ENCODE measurements around the gene NLN. TPM values are rescaled to one million over a fixed set of nuclear protein-coding genes. Genes with fewer than 3 reads are reported as not detected.

The NLN gene
- total RNA-seq, 3 donors from 2014 or later, result 13.3 to 23.6 (median 22.2) TPM

DNA sequence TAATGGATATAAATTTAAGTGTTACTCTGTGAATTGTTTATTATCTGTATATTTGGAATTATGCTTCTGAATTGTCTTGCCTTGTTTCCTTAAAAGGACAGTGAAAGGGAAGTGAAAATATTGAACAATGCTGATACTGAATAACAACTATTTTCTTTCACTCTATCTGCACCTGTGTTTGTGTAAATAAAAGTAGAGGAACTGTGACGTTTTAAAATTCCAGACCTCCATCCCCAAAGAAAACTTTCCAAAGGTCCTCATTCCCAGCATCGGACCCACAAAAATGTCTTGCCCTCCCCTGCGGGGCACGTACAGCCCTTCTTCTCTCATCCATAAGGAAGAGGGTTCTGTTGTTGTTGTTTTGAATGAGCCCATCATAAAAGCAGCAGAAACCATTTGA is 100.0 kb downstream of the NLN start:
- no peak for ATAC-seq
- intact Hi-C loops (cut with DNase I, micrococcal nuclease), result no loop called here
- peaks cover 20% of the 10 kb centered on the region for H3K4me1 ChIP-seq (ENCODE audit: low read depth)

DNA sequence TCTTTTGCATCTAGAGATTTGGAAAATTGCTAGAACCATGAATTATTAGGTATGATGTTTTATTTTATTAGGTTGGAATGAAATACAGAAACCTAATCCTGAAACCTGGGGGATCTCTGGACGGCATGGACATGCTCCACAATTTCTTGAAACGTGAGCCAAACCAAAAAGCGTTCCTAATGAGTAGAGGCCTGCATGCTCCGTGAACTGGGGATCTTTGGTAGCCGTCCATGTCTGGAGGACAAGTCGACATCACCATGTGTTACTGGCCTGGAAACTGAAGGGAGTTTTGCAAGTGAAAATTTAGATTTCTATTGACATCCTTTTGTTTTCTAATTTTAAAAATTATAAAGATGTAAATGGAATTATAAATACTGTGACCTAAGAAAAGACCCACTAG is 100.7 kb downstream of the NLN start:
- TF ChIP-seq, protein P1, sequence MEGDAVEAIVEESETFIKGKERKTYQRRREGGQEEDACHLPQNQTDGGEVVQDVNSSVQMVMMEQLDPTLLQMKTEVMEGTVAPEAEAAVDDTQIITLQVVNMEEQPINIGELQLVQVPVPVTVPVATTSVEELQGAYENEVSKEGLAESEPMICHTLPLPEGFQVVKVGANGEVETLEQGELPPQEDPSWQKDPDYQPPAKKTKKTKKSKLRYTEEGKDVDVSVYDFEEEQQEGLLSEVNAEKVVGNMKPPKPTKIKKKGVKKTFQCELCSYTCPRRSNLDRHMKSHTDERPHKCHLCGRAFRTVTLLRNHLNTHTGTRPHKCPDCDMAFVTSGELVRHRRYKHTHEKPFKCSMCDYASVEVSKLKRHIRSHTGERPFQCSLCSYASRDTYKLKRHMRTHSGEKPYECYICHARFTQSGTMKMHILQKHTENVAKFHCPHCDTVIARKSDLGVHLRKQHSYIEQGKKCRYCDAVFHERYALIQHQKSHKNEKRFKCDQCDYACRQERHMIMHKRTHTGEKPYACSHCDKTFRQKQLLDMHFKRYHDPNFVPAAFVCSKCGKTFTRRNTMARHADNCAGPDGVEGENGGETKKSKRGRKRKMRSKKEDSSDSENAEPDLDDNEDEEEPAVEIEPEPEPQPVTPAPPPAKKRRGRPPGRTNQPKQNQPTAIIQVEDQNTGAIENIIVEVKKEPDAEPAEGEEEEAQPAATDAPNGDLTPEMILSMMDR (IDR thresholded peaks at IDR 0.05), result no peak
- Histone ChIP-seq H3K4me3 (no peak overlapping the region), H3K9me3 (no peaks in the 10 kb centered on the region), H3K36me3 (ENCODE audit: low read depth) (no peaks in the 10 kb centered on the region), H3K4me1 (ENCODE audit: low read depth) (peaks cover 19% of the 10 kb centered on the region)
- ATAC-seq, result no peak
- intact Hi-C loops (cut with DNase I, micrococcal nuclease), result no loop called here
- no peak for DNase-seq

More for the DNA sequence above, 100.0 kb downstream of the NLN start:
- H3K4me3 ChIP-seq, result no peak overlapping the region
- TF ChIP-seq, protein P1 (IDR thresholded peaks at IDR 0.05), result no peak
- no peaks in the 10 kb centered on the region for H3K9me3 ChIP-seq
- no peak for DNase-seq
- no peaks in the 10 kb centered on the region for H3K36me3 ChIP-seq (ENCODE audit: low read depth)

DNA sequence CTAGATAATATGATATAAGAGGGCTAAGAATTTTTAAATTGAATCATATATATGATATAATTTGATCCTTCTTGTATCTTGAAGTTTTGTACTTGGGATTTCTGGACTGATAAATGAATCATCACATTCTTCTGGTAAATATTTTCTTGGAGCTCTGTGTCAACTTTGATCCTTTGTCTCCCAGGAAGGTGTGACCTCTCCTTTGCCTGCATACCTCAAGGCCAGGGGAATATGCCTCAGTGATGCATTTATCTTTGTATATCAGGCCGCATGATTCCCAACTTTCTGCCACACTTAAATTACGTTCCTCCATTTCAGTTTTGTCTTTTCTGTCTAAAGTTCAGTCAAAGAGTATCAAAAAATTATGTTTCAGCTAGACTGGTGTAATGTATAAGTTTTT is 101.2 kb downstream of the NLN start:
- TF ChIP-seq, protein P1 (IDR thresholded peaks at IDR 0.05), result no peak
- peaks cover 14% of the 10 kb centered on the region for H3K4me1 ChIP-seq (ENCODE audit: low read depth)

DNA sequence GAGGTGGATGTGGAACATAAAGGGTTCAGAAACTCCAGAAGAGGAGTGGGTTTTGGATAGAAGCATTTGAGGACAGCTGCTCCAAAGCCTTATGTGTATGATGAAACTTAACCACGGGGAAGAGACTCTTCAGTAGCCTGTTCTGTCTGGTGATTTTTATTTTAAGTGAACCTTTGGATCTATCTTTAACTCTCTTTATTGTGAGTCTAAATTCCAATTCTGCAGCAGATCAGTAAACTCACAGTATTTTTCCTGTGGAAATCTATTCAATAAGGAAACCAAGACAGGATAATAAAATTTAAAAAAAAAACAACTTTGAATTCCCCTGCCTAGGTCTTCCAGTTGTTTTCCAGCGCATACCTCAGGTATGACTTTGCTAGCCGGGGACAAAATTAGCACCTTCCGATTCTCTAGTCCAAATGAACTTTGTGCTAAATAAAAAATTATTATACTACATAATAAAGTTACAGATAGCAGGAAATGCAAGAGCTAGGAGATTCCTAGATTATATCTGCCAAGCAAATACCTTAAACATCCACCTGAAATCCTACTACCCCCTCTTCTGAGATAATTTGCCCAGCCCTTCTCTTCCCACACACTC is 101.9 kb downstream of the NLN start:
- H3K9me3 ChIP-seq, result no peaks in the 10 kb centered on the region
- TF ChIP-seq, protein P1 (IDR thresholded peaks at IDR 0.05), result no peak
- H3K36me3 ChIP-seq (ENCODE audit: low read depth), result no peaks in the 10 kb centered on the region
- no peak overlapping the region for H3K4me3 ChIP-seq
- ATAC-seq (peak; percentile 78), DNase-seq (no peak)
- H3K4me1 ChIP-seq (ENCODE audit: low read depth), result peaks cover 6% of the 10 kb centered on the region
- intact Hi-C loops (cut with DNase I, micrococcal nuclease), result no loop called here

More for the DNA sequence above, 101.2 kb downstream of the NLN start:
- intact Hi-C loops (cut with DNase I, micrococcal nuclease), result no loop called here
- H3K4me3 ChIP-seq, result no peak overlapping the region
- no peaks in the 10 kb centered on the region for H3K9me3 ChIP-seq
- ATAC-seq (peak; percentile 37), DNase-seq (no peak)
- no peaks in the 10 kb centered on the region for H3K36me3 ChIP-seq (ENCODE audit: low read depth)

DNA sequence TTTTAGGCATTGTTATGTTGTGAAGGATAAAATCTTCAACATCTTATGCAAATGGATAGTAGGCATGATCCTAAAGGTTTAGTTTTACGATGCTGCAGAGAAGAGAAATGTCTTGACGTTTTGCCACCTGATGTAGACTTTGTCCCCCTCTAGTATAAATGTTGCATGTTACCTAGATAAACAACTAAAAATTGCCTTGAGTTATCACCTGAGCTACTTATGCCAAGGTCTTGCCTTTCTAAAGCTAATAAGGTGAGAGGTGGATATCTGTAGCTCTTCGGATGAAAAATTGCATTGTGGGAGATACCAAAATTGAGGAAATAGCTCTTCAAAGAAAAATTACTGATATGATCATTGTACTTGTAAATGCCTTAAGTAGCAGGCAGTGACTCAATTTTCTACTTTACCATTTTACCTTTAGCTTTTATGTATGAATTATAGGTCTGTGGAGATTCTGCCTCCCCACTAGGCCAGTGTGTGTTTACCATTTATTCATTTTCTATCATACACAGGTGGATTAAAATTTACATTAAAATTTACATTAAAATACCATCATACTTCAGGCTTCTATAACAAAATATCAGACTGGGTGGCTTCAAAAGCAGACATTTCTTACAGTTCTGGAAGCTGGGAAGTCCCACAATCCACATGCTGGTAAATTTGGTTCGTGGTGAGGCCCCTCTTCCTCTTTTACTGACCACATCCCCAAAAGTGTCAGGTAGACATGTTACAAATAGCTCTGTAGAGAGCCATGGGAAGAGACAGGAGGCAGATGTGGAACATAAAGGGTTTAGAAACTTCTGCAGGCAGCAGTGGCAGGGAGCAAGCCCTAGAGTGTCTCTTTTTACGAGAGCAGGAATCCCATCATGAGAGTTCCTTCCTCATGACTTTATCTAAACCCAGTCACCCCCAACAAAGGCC is 103.7 kb downstream of the NLN start:
- DNase-seq, result no peak
- intact Hi-C loops (cut with DNase I, micrococcal nuclease), result no loop called here
- Histone ChIP-seq H3K36me3 (ENCODE audit: low read depth) (no peaks in the 10 kb centered on the region), H3K9me3 (no peaks in the 10 kb centered on the region), H3K4me3 (no peak overlapping the region), H3K4me1 (ENCODE audit: low read depth) (no peaks in the 10 kb centered on the region)
- ATAC-seq, result peak; percentile 65
- TF ChIP-seq, protein P1 (IDR thresholded peaks at IDR 0.05), result no peak

Data from mucosa of descending colon (tissue), 3 donors.